HEK293T (cell line): ENCODE results near the gene NKX1-2.

Experiments used
- CTCF ChIA-PET: fragments of 350-600 bp; formaldehyde crosslinking; extraction: SDS; loops from one replicate; lab custom pipeline; 2021; ENCODE audit warnings: antibody characterized with exemption, inconsistent platforms; lab: Yijun Ruan, JAX
- POLR2A ChIA-PET: fragments of 350-600 bp; formaldehyde crosslinking; extraction: SDS; loops from one replicate; lab custom pipeline; 2020; ENCODE audit warnings: antibody characterized with exemption, inconsistent platforms; lab: Yijun Ruan, JAX
- DNase-seq: peaks from one replicate; pipeline ENCODE4 v3.0.0; 2012; ENCODE audit warnings: mixed read lengths; ENCODE audit errors: extremely low spot score
- ARNT ChIP-seq: fragments of 450-650 bp; IDR thresholded peaks from 2 replicates; pipeline ENCODE4 v1.6.1; 2017; ENCODE audit warnings: mild to moderate bottlenecking
- BHLHE40 ChIP-seq: fragments of 450-650 bp; IDR thresholded peaks from 2 replicates; pipeline ENCODE4 v1.6.1; 2016; ENCODE audit warnings: mild to moderate bottlenecking, moderate library complexity, borderline replicate concordance
- CTBP1 ChIP-seq: fragments of 450-650 bp; IDR thresholded peaks from 2 replicates; pipeline ENCODE4 v1.6.1; 2016; ENCODE audit warnings: borderline replicate concordance
- ELF4 ChIP-seq: fragments of 450-650 bp; IDR thresholded peaks from 2 replicates; pipeline ENCODE4 v1.6.1; 2017; ENCODE audit warnings: antibody characterized with exemption
- FOXA1 ChIP-seq: fragments of 450-650 bp; IDR thresholded peaks from 2 replicates; pipeline ENCODE4 v1.6.1; 2016; ENCODE audit warnings: mild to moderate bottlenecking
- FOXK2 ChIP-seq: fragments of 450-650 bp; IDR thresholded peaks from 2 replicates; pipeline ENCODE4 v1.6.1; 2016; ENCODE audit warnings: mild to moderate bottlenecking
- FOXM1 ChIP-seq: fragments of 450-650 bp; IDR thresholded peaks from 2 replicates; pipeline ENCODE4 v1.6.1; 2017; ENCODE audit warnings: mild to moderate bottlenecking, borderline replicate concordance
- HDGF ChIP-seq: fragments of 450-650 bp; IDR thresholded peaks from 2 replicates; pipeline ENCODE4 v1.6.1; 2017; ENCODE audit warnings: antibody characterized with exemption, borderline replicate concordance
- L3MBTL2 ChIP-seq: fragments of 450-650 bp; conservative IDR thresholded peaks from 2 replicates; pipeline ENCODE4 v1.6.1; 2016; ENCODE audit warnings: mild to moderate bottlenecking
- LEF1 ChIP-seq: fragments of 450-650 bp; IDR thresholded peaks from 2 replicates; pipeline ENCODE4 v1.6.1; 2017; ENCODE audit warnings: mild to moderate bottlenecking, borderline replicate concordance
- NFRKB ChIP-seq: fragments of 450-650 bp; IDR thresholded peaks from 2 replicates; pipeline ENCODE4 v1.6.1; 2016; ENCODE audit warnings: mild to moderate bottlenecking, moderate library complexity
- SP1 ChIP-seq: fragments of 450-650 bp; IDR thresholded peaks from 2 replicates; pipeline ENCODE4 v1.6.1; 2017
- SUZ12 ChIP-seq: fragments of 450-650 bp; IDR thresholded peaks from 2 replicates; pipeline ENCODE4 v1.6.1; 2016; ENCODE audit warnings: mild to moderate bottlenecking
- TARDBP ChIP-seq: fragments of 450-650 bp; IDR thresholded peaks from 2 replicates; pipeline ENCODE4 v1.6.1; 2016
- ZNF384 ChIP-seq: fragments of 450-650 bp; IDR thresholded peaks from 2 replicates; pipeline ENCODE4 v1.6.1; 2016
- TF ChIP-seq, protein P1 (sequence below): fragments of 450-650 bp; IDR thresholded peaks from 2 replicates; pipeline ENCODE4 v1.6.1; 2016

The NKX1-2 gene

DNA sequence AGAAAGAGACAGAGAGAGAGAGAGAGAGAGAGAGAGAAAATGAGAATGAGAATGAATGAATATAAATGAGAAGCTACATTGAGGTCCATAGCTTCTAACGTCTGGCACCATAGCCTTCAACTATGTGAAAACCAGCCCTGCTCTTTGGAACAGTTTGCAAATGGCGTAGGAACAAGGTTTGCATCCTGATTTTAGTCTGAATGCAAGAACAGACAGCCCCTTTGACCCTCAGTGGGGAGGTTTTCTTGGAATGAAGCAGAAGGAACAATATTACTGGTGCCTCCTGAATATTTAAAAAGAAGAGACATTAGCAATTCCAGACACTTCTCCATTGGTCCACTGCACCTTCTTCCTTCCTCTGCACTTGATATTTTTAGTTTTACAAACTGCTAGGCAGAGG, 34.8 kb upstream of the NKX1-2 start:
- DNase-seq, result no peak
- ChIA-PET CTCF (interaction anchor here (0.9 kb wide), 1 partner anchor 12 kb away, joined by 3 read pairs; no protein-coding TSS in a partner anchor), POLR2A (no interaction called here)
- TF ChIP-seq SP1 (no peak), CTBP1 (no peak), FOXA1 (no peak), ELF4 (no peak), FOXK2 (no peak), BHLHE40 (no peak), LEF1 (no peak), L3MBTL2 (no peak), NFRKB (no peak)
- TF ChIP-seq, protein P1, sequence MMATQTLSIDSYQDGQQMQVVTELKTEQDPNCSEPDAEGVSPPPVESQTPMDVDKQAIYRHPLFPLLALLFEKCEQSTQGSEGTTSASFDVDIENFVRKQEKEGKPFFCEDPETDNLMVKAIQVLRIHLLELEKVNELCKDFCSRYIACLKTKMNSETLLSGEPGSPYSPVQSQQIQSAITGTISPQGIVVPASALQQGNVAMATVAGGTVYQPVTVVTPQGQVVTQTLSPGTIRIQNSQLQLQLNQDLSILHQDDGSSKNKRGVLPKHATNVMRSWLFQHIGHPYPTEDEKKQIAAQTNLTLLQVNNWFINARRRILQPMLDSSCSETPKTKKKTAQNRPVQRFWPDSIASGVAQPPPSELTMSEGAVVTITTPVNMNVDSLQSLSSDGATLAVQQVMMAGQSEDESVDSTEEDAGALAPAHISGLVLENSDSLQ, result no peak

GRCh38 chr10:124484031-124484430, 34.2 kb upstream of the NKX1-2 start:
- ChIA-PET CTCF (no interaction called here), POLR2A (no interaction called here)
- no peak for TF ChIP-seq FOXM1
- no peak for TF ChIP-seq ELF4
- TF ChIP-seq HDGF, result no peak
- no peak for TF ChIP-seq BHLHE40
- TF ChIP-seq SUZ12, result no peak
- no peak for TF ChIP-seq CTBP1
- no peak for TF ChIP-seq ARNT
- no peak for TF ChIP-seq FOXA1
- no peak for TF ChIP-seq FOXK2
- no peak for TF ChIP-seq NFRKB
- DNase-seq, result no peak

- ChIA-PET POLR2A (no interaction called here), CTCF (no interaction called here)
- TF ChIP-seq ELF4, result no peak
- TF ChIP-seq, protein P1, result no peak
- TF ChIP-seq NFRKB, result no peak
- TF ChIP-seq FOXK2, result no peak
- TF ChIP-seq ZNF384, result no peak
- DNase-seq, result no peak
These were observed 33.0 kb upstream of the NKX1-2 start for GRCh38 chr10:124482876-124483275.

DNA sequence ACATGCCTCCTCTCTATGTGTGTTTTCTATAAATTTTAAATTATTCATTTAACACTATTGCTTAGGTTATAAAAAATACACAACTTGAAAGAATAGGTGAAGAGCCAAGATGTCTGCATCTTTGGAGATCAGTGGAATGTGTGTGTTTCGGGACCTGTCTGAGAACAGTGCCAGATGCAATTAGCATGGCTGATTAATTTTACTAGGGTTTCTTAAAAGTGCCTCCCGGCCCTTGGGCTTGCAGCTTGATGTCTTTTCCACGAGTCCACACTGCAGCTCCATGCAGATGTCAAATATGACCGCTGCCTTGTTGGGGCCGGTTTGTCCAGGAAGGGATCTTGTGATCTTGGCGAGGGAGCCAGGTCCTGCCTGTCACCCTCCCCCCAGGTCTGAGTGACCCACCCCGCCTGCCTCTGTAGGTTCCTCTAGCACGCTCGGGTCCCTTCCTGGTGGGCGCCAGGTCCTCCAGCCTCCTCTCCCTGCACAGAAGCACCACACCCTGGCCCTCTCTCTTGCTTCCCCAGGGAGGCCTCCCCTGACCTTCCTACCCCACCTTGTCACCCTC, 32.5 kb upstream of the NKX1-2 start:
- no peak for DNase-seq
- POLR2A ChIA-PET, result no interaction called here
- no peak for TF ChIP-seq CTBP1
- no peak for TF ChIP-seq SP1
- no peak for TF ChIP-seq ZNF384
- no peak for TF ChIP-seq ARNT
- TF ChIP-seq FOXK2, result no peak
- no peak for TF ChIP-seq BHLHE40
- no peak for TF ChIP-seq L3MBTL2
- TF ChIP-seq HDGF, result no peak
- no peak for TF ChIP-seq FOXM1
- TF ChIP-seq LEF1, result no peak
- TF ChIP-seq, protein P1, result no peak
- TF ChIP-seq SUZ12, result no peak
- TF ChIP-seq FOXA1, result no peak
- no peak for TF ChIP-seq TARDBP
- TF ChIP-seq ELF4, result no peak
- TF ChIP-seq NFRKB, result no peak
- CTCF ChIA-PET, result no interaction called here

GRCh38 chr10:124481717-124482116, 31.9 kb upstream of the NKX1-2 start:
- ChIA-PET POLR2A (no interaction called here), CTCF (no interaction called here)
- TF ChIP-seq SP1, result no peak
- TF ChIP-seq FOXA1, result no peak
- no peak for TF ChIP-seq FOXK2
- TF ChIP-seq SUZ12, result no peak
- no peak for TF ChIP-seq FOXM1
- no peak for TF ChIP-seq ZNF384
- no peak for TF ChIP-seq ELF4
- TF ChIP-seq, protein P1, result no peak
- TF ChIP-seq ARNT, result no peak
- no peak for TF ChIP-seq HDGF
- no peak for TF ChIP-seq LEF1
- no peak for TF ChIP-seq L3MBTL2
- TF ChIP-seq TARDBP, result no peak
- TF ChIP-seq NFRKB, result no peak
- no peak for TF ChIP-seq CTBP1
- no peak for TF ChIP-seq BHLHE40
- no peak for DNase-seq

DNA sequence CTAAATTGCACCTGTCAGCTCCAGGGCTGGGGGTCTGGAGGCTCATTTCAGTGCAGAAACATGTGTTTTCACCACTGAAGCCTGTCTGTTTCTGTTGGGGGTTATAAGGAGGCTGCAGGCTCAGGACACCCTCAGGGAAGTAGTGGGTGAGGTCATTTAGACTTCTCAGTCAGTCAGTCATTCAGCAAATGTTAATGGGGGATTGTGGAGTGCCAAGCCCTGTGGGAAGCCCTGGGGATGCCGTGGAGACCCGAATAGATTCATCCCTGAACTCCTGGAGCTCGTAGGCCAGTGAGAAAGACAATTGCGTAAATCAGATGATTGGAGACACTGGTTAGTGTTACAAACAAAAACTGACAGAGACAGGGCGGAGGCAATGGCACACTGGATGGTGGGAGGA, 31.0 kb upstream of the NKX1-2 start:
- ChIA-PET POLR2A (no interaction called here), CTCF (no interaction called here)
- no peak for TF ChIP-seq NFRKB
- TF ChIP-seq, protein P1, result no peak
- TF ChIP-seq LEF1, result no peak
- no peak for DNase-seq
